GM12878 (cell line): ENCODE data around the gene LRRC15. TPM values are rescaled to one million over a fixed set of nuclear protein-coding genes. Genes with fewer than 3 reads are reported as not detected.

Experiments used
- EZH2 ChIP-seq: IDR thresholded peaks from 2 replicates; pipeline ENCODE4 v1.6.1; 2012; ENCODE audit warnings: low read depth, mild to moderate bottlenecking, control low read depth, inconsistent platforms, low read length, borderline replicate concordance; ENCODE audit not compliant: control insufficient read depth
- MEF2B ChIP-seq: fragments of 450-650 bp; IDR thresholded peaks from 2 replicates; pipeline ENCODE4 v1.6.1; 2018; ENCODE audit warnings: mild to moderate bottlenecking, moderate library complexity; ENCODE audit not compliant: partially characterized antibody, poor library complexity, severe bottlenecking
- NR2F1 ChIP-seq: fragments of 450-650 bp; conservative IDR thresholded peaks from 2 replicates; pipeline ENCODE4 v1.6.1; 2017; ENCODE audit warnings: mild to moderate bottlenecking
- RELA ChIP-seq: fragments of 450-650 bp; IDR thresholded peaks from 2 replicates; pipeline ENCODE4 v1.8.0; 2014; ENCODE audit warnings: borderline replicate concordance; ENCODE audit not compliant: partially characterized antibody
- SMAD1 ChIP-seq: fragments of 450-650 bp; IDR thresholded peaks from 2 replicates; pipeline ENCODE4 v1.6.1; 2018; ENCODE audit warnings: mild to moderate bottlenecking, low read depth; ENCODE audit not compliant: partially characterized antibody
- SP1 ChIP-seq: IDR thresholded peaks from one replicate; pipeline ENCODE4 v1.6.1; 2011; ENCODE audit warnings: low read depth, low read length
- SREBF2 ChIP-seq: IDR thresholded peaks from 2 replicates; pipeline ENCODE4 v1.6.1; 2012; ENCODE audit warnings: mild to moderate bottlenecking, low read length
- TARDBP ChIP-seq: IDR thresholded peaks from 2 replicates; pipeline ENCODE4 v1.6.1; 2016; ENCODE audit warnings: borderline replicate concordance
- ZNF217 ChIP-seq: fragments of 450-650 bp; IDR thresholded peaks from 2 replicates; pipeline ENCODE4 v1.6.1; 2017; ENCODE audit warnings: antibody characterized with exemption, mild to moderate bottlenecking
- polyA plus RNA-seq, 11 experiments: library from polyadenylated mRNA; depleted of rRNA in 4 of 11; unstranded in 6 of 11; stranded (reverse) in 5 of 11; fragments of >200 nt; fragmentation: Nextera tagmentation in 4 of 11; fragmentation: Illumina TruSeq in 1 of 11; extraction: Ambion mirVana in 4 of 11; extraction: Trizol in 1 of 11; gene quantifications; 1 replicate in 1 of 11; 2 replicates in 10 of 11; pipeline versions ENCODE4 v1.2.1 to v1.2.3, GENCODE V29; 2011 to 2016; ENCODE audit warnings: inconsistent platforms in 2 of 11, missing spikeins in 2 of 11, low read depth in 1 of 11
- total RNA-seq, 4 experiments: library from RNA; depleted of rRNA in 3 of 4; stranded (reverse); fragments of >200 nt in 3 of 4; fragmentation: Illumina TruSeq in 1 of 4; extraction: Trizol in 1 of 4; gene quantifications; 2 replicates each; pipeline versions ENCODE4 v1.2.1 to v1.2.3, GENCODE V29; 2013 to 2021
- TF ChIP-seq, protein P1 (sequence below): IDR thresholded peaks from 2 replicates; pipeline ENCODE4 v1.6.1; 2012; ENCODE audit warnings: improper control_type of control experiment, low read depth, low read length; ENCODE audit not compliant: insufficient replicate concordance
- TF ChIP-seq, protein P2 (sequence below): IDR thresholded peaks from 2 replicates; pipeline ENCODE4 v1.6.1; 2012; ENCODE audit warnings: low read depth, low read length, improper control_type of control experiment
- TF ChIP-seq, protein P3 (sequence below): fragments of 450-650 bp; IDR thresholded peaks from 2 replicates; pipeline ENCODE4 v1.6.1; 2017; ENCODE audit warnings: mild to moderate bottlenecking, moderate library complexity
- TF ChIP-seq, protein P4 (sequence below): IDR thresholded peaks from 2 replicates; pipeline ENCODE4 v1.6.1; 2012; ENCODE audit warnings: low read length, inconsistent platforms
- TF ChIP-seq, protein P5 (sequence below): fragments of 450-650 bp; IDR thresholded peaks from 2 replicates; pipeline ENCODE4 v1.6.1; 2017; ENCODE audit warnings: borderline replicate concordance

LRRC15 gene
- total and polyA plus RNA-seq, 10 of the 15 experiments (the other 5 are each of a cell fraction or from before 2014, with no cell fraction given), result not detected

DNA sequence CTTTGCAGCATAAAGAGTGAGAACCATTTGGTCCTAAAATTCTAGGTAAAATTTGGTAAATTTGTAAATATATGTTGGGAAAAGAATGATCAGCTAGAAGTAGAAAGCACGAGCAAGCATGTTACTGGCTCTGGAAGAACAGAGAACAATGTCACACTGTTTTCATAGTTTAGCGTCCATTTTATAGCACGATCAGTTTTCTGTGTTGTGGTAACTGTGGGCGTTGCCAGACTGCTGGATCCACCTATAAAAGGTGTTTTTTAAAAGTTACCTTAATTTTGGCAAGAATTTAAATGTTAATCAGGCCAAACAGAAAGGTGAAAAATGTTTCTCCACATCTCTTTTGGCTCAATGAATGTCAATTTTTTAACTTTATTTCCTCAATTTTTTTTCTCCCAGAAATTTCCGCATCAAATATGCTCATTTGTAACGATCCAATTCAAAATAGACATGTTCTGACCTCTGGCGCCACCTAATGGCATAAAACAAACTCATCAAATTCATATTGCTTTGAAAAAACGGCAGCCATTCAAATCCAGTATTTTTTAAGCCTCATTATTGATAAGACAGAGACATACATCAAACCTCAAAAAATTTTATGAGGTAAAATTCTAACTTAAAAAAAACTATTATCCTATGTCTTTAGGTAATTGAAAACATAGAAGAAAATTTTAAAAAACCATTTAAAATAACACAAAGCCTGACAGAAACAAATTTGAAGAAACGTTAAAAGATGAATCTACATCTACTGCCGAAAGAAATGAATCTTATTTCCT, 35.0 kb upstream of the LRRC15 start (continued):
- TF ChIP-seq, protein P1, sequence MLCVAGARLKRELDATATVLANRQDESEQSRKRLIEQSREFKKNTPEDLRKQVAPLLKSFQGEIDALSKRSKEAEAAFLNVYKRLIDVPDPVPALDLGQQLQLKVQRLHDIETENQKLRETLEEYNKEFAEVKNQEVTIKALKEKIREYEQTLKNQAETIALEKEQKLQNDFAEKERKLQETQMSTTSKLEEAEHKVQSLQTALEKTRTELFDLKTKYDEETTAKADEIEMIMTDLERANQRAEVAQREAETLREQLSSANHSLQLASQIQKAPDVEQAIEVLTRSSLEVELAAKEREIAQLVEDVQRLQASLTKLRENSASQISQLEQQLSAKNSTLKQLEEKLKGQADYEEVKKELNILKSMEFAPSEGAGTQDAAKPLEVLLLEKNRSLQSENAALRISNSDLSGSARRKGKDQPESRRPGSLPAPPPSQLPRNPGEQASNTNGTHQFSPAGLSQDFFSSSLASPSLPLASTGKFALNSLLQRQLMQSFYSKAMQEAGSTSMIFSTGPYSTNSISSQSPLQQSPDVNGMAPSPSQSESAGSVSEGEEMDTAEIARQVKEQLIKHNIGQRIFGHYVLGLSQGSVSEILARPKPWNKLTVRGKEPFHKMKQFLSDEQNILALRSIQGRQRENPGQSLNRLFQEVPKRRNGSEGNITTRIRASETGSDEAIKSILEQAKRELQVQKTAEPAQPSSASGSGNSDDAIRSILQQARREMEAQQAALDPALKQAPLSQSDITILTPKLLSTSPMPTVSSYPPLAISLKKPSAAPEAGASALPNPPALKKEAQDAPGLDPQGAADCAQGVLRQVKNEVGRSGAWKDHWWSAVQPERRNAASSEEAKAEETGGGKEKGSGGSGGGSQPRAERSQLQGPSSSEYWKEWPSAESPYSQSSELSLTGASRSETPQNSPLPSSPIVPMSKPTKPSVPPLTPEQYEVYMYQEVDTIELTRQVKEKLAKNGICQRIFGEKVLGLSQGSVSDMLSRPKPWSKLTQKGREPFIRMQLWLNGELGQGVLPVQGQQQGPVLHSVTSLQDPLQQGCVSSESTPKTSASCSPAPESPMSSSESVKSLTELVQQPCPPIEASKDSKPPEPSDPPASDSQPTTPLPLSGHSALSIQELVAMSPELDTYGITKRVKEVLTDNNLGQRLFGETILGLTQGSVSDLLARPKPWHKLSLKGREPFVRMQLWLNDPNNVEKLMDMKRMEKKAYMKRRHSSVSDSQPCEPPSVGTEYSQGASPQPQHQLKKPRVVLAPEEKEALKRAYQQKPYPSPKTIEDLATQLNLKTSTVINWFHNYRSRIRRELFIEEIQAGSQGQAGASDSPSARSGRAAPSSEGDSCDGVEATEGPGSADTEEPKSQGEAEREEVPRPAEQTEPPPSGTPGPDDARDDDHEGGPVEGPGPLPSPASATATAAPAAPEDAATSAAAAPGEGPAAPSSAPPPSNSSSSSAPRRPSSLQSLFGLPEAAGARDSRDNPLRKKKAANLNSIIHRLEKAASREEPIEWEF, result no peak
- TF ChIP-seq, protein P2, sequence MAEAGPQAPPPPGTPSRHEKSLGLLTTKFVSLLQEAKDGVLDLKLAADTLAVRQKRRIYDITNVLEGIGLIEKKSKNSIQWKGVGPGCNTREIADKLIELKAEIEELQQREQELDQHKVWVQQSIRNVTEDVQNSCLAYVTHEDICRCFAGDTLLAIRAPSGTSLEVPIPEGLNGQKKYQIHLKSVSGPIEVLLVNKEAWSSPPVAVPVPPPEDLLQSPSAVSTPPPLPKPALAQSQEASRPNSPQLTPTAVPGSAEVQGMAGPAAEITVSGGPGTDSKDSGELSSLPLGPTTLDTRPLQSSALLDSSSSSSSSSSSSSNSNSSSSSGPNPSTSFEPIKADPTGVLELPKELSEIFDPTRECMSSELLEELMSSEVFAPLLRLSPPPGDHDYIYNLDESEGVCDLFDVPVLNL, result no peak
- TF ChIP-seq, protein P3, sequence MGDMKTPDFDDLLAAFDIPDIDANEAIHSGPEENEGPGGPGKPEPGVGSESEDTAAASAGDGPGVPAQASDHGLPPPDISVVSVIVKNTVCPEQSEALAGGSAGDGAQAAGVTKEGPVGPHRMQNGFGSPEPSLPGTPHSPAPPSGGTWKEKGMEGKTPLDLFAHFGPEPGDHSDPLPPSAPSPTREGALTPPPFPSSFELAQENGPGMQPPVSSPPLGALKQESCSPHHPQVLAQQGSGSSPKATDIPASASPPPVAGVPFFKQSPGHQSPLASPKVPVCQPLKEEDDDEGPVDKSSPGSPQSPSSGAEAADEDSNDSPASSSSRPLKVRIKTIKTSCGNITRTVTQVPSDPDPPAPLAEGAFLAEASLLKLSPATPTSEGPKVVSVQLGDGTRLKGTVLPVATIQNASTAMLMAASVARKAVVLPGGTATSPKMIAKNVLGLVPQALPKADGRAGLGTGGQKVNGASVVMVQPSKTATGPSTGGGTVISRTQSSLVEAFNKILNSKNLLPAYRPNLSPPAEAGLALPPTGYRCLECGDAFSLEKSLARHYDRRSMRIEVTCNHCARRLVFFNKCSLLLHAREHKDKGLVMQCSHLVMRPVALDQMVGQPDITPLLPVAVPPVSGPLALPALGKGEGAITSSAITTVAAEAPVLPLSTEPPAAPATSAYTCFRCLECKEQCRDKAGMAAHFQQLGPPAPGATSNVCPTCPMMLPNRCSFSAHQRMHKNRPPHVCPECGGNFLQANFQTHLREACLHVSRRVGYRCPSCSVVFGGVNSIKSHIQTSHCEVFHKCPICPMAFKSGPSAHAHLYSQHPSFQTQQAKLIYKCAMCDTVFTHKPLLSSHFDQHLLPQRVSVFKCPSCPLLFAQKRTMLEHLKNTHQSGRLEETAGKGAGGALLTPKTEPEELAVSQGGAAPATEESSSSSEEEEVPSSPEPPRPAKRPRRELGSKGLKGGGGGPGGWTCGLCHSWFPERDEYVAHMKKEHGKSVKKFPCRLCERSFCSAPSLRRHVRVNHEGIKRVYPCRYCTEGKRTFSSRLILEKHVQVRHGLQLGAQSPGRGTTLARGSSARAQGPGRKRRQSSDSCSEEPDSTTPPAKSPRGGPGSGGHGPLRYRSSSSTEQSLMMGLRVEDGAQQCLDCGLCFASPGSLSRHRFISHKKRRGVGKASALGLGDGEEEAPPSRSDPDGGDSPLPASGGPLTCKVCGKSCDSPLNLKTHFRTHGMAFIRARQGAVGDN, result no peak
- TF ChIP-seq SREBF2 (no peak), TARDBP (no peak), EZH2 (no peak), ZNF217 (no peak), MEF2B (no peak), NR2F1 (no peak), RELA (no peak), SP1 (no peak), SMAD1 (no peak)
- TF ChIP-seq, protein P4, sequence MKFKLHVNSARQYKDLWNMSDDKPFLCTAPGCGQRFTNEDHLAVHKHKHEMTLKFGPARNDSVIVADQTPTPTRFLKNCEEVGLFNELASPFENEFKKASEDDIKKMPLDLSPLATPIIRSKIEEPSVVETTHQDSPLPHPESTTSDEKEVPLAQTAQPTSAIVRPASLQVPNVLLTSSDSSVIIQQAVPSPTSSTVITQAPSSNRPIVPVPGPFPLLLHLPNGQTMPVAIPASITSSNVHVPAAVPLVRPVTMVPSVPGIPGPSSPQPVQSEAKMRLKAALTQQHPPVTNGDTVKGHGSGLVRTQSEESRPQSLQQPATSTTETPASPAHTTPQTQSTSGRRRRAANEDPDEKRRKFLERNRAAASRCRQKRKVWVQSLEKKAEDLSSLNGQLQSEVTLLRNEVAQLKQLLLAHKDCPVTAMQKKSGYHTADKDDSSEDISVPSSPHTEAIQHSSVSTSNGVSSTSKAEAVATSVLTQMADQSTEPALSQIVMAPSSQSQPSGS, result no peak
- TF ChIP-seq, protein P5, sequence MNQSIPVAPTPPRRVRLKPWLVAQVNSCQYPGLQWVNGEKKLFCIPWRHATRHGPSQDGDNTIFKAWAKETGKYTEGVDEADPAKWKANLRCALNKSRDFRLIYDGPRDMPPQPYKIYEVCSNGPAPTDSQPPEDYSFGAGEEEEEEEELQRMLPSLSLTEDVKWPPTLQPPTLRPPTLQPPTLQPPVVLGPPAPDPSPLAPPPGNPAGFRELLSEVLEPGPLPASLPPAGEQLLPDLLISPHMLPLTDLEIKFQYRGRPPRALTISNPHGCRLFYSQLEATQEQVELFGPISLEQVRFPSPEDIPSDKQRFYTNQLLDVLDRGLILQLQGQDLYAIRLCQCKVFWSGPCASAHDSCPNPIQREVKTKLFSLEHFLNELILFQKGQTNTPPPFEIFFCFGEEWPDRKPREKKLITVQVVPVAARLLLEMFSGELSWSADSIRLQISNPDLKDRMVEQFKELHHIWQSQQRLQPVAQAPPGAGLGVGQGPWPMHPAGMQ, result no peak
